ENCODE results near the gene PRELID2.

The PRELID2 gene

GRCh38 chr5:145793574-145793973 lies 41.6 kb downstream of the PRELID2 start:
- DNase-seq = no peak

DNA sequence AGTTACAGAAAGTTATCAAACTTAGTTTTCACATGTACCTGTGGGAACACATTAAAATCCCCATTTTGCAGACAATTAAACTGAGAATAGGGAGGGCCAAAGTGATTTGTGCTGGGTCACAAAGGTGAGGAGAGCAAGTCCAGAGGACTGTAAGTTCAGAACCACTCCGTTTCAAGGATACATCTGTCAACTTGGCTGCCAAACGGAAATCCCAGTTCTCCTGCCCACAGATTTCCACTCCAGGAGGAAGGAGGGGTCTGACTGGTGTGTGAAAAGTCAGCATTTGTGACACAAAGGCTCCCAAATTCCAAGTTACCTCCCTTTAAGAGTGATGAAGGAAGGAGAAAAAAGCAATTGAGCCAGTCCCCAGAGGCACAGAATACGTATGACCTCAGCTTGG lies 42.3 kb downstream of the PRELID2 start:
- no peak for DNase-seq

GRCh38 chr5:145791866-145792265 lies 43.3 kb downstream of the PRELID2 start:
- no peak for DNase-seq

DNA sequence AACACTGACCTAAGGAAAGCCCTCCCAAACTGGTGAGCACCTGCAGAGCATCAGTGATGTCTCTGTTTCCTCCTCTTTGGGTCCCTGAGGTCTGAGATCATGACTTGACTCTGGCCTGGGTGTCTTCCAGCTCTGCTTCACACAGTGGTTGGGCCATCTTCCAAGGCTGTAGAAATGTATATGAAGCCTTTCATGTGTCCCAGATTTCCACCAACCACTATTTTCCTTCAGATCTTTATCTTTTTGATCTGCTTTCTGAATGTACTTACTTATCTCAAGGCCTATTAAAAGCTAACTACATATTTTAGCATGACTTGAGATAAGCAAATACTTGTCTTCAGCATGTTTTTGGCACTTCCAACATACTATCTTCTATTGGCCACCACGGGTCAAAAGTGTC lies 47.1 kb downstream of the PRELID2 start:
- DNase-seq = no peak

DNA sequence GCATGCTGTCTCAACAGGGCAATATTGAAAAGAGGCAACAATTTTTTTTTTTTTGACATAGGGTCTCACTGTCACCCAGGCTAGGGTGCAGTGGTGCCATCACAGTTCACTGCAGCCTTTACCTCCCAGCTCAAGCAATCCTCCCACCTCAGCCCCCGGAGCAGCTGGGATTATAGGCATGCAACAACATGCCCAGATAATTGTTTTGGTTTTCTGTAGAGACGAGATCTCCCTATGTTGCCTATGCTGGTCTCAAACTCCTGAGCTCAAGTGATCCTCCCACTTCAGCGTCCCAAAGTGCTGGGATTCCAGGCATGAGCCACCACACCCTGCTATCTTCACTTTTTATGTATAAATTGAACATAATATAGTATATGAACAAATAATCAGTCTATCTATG lies 47.6 kb downstream of the PRELID2 start:
- no peak for DNase-seq

- DNase-seq = no peak
These were observed 48.1 kb downstream of the PRELID2 start for GRCh38 chr5:145787001-145787400.

DNA sequence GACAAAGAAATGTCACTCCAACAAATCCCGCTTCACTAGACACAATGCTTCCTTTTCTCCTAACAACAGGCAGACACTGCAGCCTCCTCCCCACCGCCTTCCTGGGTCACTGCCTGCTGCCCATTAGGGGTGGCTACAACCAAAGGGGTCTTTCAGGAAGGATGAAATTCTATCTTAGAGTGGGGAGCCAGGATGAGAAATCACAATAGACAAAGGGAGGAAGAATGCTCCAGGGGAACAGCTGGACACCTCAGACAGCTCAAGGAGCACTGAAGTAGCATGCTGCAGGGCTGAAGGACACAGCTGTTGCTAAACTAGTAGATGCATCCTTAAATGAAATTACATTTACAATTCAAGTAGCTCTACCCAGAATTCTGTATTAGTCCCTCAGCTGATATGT lies 54.2 kb downstream of the PRELID2 start:
- DNase-seq = no peak

DNA sequence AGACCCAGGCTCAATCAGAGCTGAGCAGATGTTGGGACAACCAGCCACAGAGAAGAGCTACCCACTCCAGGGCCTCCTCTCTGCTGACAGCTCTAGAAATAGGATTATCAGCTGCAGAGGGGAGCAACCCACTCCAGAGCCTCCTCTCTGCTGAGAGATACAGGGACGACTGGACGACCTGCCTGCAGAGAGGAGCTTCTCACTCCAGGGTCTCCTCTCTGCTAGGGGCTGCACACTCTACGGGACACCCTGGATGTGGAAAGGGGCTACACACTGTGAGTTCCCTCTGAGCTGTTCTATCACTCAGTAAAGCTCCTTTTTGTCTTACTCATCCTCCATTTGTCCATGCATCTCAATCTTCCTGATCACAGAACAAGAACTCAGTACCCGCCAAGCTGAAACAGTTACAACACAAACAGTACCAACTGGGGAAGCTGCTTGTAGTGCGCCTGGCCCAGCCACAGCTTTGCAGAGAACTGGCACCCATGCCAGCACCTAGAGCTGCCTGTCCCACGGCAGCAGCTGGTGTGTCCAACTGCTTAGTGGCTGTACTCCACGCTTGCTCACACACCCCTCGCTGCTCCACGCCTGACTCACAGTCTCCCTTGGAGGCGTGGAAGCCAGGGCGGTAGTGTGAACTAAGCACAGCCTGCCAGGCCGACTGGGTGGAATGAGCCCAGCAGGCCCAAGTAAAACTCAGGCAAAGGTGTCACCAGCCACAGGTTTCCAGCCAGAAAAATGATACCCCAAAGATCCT lies 56.8 kb downstream of the PRELID2 start:
- DNase-seq = no peak

- DNase-seq = no peak
These were observed 57.6 kb downstream of the PRELID2 start for GRCh38 chr5:145777445-145778063.

GRCh38 chr5:145776886-145777285 lies 58.3 kb downstream of the PRELID2 start:
- DNase-seq = peak; percentile 45

DNA sequence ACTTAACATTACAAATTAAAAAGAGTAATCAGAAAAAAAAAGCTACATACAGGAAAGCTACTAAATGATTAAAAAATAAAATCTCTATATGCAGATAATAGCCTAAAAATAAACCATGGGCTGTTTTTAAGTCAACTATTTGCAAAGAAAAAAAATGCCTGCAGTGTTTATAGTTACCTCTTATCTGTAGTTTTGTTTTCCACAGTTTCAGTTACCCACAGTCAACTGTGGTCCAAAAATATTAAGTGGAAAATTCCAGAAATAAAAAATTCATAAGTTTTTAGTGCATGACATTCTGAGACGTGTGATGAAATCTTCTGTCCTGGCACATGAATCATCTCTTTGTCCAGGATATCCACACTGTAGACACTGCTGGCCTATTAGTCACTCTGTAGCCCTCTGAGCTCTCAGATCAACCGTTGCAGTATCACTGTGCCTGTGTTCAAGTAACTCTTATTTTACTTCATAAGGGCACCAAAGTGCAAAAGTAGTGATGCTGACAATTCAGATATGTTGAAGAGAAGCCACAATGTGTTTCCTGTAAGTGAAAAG lies 59.2 kb downstream of the PRELID2 start:
- peak; percentile 82 for DNase-seq

DNA sequence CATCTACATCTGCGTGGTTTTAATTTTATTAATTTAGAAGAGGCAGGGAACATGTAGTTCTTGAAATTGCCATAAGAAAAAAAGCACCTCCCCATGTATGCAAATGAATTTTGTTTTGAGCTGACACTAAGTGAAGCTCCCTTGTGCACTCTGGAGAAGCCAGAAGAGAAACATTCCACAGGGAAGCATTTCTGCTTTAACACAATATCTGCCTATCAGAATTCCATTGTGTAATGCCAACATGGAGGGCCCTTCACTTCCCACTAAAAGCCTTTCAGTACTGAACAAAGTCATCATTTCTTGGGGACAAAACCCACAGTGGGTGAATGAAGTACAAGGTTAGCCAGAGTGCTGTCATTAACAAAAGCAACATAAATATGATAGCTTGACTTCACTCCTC lies 59.7 kb downstream of the PRELID2 start:
- DNase-seq = no peak

- DNase-seq = no peak
These were observed 60.7 kb downstream of the PRELID2 start for GRCh38 chr5:145774442-145774841.

DNA sequence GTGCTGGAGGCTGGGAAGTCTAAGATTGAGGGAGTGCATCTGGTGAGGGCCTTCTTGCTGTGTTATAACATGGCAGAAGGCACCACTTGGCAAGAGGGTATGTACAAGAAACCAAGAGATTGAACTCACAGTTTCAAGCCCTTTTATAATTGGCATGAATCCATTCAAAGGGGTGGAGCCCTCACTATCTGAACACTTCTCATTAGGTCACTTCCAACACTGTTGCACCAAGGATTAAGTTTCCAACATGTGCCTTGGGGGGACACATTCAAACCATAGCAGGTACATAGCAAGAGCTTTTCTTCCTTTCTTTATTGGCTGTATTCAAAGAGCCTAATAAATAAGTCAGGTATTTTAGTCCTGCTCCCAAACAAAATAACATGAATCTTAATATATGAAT lies 62.7 kb downstream of the PRELID2 start:
- DNase-seq = no peak

DNA sequence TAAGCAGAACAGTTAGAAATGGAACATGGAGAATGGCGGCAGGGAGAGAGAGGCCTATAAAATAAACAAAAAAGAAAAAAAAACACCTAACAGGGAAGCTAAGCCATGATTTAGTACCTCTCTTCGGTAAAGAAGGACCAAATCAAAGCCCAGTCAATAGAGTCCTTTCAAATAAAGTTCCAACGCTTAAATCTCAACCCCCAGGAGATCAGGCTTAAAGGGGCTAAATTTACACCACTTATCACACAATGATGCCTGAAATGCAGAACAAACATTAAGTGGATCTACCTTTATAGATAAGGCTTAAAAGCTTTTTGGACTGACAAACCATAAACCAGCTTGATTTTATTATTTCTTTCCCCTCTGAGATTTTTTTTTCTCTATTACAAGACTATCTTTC lies 66.3 kb downstream of the PRELID2 start:
- DNase-seq = no peak

DNA sequence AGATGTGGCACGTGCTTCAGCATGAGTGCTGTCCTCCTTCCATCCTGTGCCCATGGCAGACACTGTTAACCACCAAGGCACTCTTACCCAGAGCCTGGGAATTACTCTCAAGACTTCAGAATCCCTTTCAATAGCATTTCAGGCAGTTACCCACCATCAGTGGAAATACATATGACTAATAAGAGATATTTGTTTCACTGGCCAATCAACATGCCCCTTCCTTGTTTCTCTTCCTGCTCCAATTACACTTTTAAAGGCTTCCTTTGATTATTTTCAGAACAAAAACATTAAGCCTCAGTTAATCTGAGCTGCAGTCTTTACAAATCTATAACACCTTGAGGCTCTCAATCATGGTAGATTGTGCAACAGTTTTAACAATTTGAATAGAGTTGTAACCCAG lies 70.8 kb downstream of the PRELID2 start:
- no peak for DNase-seq

DNA sequence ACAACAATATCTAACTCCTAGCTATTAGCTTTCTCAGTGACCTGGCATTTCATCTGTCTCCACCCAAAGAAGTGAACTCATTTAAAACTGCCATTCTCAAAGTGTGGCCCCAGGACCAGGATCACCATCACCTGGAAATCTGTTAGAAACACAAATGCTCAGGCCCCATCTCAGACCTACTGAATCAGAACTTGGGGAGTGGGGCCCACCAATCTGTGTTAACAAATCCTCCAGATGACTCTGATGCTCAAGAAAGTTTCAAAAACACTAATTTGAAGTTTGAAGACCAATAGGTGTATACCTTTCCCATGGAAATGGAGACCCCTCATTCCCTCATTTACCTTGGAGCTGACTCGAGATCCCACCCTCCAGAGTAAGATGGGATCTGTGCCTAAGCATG lies 72.3 kb downstream of the PRELID2 start:
- no peak for DNase-seq

- DNase-seq = no peak
These were observed 73.9 kb downstream of the PRELID2 start for GRCh38 chr5:145761254-145761653.

DNA sequence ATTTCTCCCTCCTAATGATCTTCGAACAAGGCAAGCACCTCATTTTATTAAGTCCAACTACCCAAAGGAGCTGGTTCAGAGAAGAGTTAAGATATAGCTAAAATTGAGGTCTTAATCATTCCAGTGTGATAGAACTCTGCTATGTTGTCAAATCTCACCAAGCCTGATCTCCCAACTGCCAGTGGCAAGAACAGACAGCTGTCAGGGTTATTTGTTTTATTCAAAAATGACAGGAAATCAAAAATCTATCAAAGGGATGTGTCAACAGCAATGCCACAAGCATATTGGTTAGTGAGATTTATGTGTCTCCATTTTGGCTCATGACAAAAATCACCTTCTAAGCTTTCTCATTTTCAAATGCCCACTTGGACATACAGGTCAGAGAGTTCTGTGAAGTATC lies 74.5 kb downstream of the PRELID2 start:
- DNase-seq = no peak

DNA sequence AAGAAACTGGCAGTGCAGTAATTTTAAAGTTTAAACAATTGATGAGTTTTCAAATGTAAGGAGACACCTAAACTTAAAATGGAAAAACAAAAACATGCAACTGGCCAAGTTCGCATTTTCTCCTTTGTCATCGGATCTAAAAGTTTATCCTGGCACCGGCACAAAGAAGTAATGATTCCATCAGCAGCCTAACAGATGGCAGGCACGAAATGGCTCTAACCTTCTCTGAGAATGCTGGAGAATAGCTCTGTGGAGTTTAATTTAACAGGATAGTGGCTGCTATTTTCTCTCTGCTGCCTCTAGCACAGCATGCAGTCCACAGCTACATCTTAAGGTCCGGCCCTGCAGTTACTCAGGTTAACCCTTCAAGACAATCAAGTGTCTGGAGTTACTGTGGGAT lies 82.2 kb downstream of the PRELID2 start:
- DNase-seq = peak; percentile 22

- DNase-seq = no peak
These were observed 82.6 kb downstream of the PRELID2 start for GRCh38 chr5:145752534-145752933.

DNA sequence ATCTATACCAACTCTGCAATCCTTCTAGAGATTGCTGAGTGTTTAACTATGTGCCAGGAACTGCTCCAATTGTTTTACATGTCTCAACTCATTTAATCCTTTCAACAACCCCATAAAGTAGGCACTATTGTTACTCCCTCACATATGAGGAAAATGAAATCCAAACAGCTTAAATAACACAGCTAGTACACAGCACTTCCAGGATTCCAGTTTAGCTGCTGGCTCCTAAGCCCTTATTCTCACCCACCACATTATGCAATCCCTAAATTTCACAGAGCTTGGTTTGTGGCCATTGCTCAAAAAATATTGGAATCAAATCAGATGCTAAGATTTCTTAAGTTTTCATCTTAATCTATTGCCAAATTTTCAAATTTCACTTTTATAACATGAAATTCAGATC lies 84.9 kb downstream of the PRELID2 start:
- no peak for DNase-seq

DNA sequence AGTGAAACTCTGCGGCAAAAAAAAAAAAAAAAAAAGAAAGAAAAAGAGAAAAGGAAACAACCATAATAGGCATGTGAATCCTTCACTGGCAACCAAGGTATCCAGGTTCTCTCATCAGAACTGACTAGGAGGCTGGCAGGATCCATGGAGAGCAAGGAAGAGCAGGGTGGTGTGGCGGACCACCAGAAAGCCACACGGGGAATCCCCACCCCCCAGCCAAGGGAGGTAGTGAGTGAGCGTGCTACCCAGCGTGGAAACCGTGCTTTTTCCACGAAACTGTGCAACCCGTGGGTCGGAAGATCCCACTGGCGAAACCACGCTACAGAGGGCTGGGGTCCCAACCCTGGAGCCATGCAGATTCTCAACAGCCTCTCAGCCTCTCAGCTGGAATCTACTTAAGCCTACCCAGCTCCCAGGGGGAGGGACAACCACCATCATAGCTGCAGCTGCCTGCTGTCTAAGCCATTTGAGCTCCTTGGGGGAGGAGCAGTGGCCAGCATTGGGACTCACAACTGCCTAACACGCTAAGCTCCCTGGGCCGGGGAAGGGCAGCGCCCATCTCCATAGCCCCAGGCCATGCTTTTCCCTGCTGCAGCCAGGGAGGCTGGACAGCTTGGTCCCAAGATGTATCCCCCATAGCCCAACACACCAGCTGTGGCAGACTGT lies 91.6 kb downstream of the PRELID2 start:
- DNase-seq = no peak

GRCh38 chr5:145739843-145740242 lies 95.3 kb downstream of the PRELID2 start:
- no peak for DNase-seq
